Midbrain (tissue), 1 donor: ENCODE results near the gene AK9.
"Not testable (repeated sequence)": the region's sequence is repeated elsewhere in the genome, so short reads cannot be mapped to it uniquely, and the experiment has no call there.

ENCODE experiments used
- DNase-seq: peaks from one replicate; lab custom pipeline; 2025; lab: John Stamatoyannopoulos, UW

AK9 gene

GRCh38 chr6:109478841-109479624, 212.0 kb downstream of the AK9 start:
- DNase-seq = no peak

- DNase-seq = no peak
These were observed 212.7 kb downstream of the AK9 start for GRCh38 chr6:109478222-109478805.

GRCh38 chr6:109477725-109478124, 213.3 kb downstream of the AK9 start:
- no peak for DNase-seq

- DNase-seq = no peak
These were observed 213.8 kb downstream of the AK9 start for GRCh38 chr6:109477184-109477583.

- no peak for DNase-seq
These were observed 215.4 kb downstream of the AK9 start for GRCh38 chr6:109475625-109476024.

GRCh38 chr6:109474995-109475394, 216.0 kb downstream of the AK9 start:
- no peak for DNase-seq

GRCh38 chr6:109473120-109473519, 217.9 kb downstream of the AK9 start:
- no peak for DNase-seq

GRCh38 chr6:109472132-109472995, 218.6 kb downstream of the AK9 start:
- DNase-seq = no peak

GRCh38 chr6:109471105-109471810, 219.7 kb downstream of the AK9 start:
- DNase-seq = no peak

GRCh38 chr6:109469591-109470189, 221.3 kb downstream of the AK9 start:
- DNase-seq = no peak

- no peak for DNase-seq
These were observed 223.3 kb downstream of the AK9 start for GRCh38 chr6:109467696-109468095.

GRCh38 chr6:109466212-109466923, 224.6 kb downstream of the AK9 start:
- no peak for DNase-seq

GRCh38 chr6:109465772-109466171, 225.2 kb downstream of the AK9 start:
- DNase-seq = peak; percentile 73

- DNase-seq = no peak
These were observed 229.1 kb downstream of the AK9 start for GRCh38 chr6:109461733-109462526.

- not testable (repeated sequence) for DNase-seq
These were observed 229.8 kb downstream of the AK9 start for GRCh38 chr6:109461205-109461604.

- no peak for DNase-seq
These were observed 230.7 kb downstream of the AK9 start for GRCh38 chr6:109460161-109460829.

- DNase-seq = peak; percentile 30
These were observed 232.0 kb downstream of the AK9 start for GRCh38 chr6:109458774-109459531.

GRCh38 chr6:109457562-109457996, 233.4 kb downstream of the AK9 start:
- no peak for DNase-seq
